Mesenchymal stem cell (in vitro differentiated cells and primary cell): ENCODE data around the gene TSPAN32.

Source experiments
- DNase-seq: peaks from one replicate; pipeline ENCODE4 v3.0.0-alpha.2; 2013
- H2AFZ ChIP-seq: one replicate; pipeline ENCODE4 v1.6.1; 2013; ENCODE audit warnings: low read depth, mild to moderate bottlenecking, control low read depth, inconsistent platforms, low read length, moderate library complexity
- H2AK5ac ChIP-seq: 2 replicates; pipeline ENCODE4 v1.6.1; 2013; ENCODE audit warnings: low read length, moderate library complexity, mild to moderate bottlenecking, inconsistent platforms; ENCODE audit not compliant: severe bottlenecking
- H2BK120ac ChIP-seq: one replicate; pipeline ENCODE4 v1.6.1; 2013; ENCODE audit warnings: low read depth, mild to moderate bottlenecking, inconsistent platforms, low read length, moderate library complexity
- H2BK12ac ChIP-seq, 2 experiments: one replicate each; pipeline ENCODE4 v1.6.1; 2013; ENCODE audit warnings: inconsistent platforms in 2 of 2, low read length in 2 of 2, mild to moderate bottlenecking in 2 of 2, moderate library complexity in 2 of 2, control low read depth in 1 of 2
- H2BK15ac ChIP-seq: one replicate; pipeline ENCODE4 v1.6.1; 2013; ENCODE audit warnings: mild to moderate bottlenecking, low read depth, inconsistent platforms; ENCODE audit not compliant: poor library complexity, severe bottlenecking
- H2BK5ac ChIP-seq: 2 replicates; pipeline ENCODE4 v1.6.1; 2013; ENCODE audit warnings: low read depth, mild to moderate bottlenecking, low read length, control low read depth, inconsistent platforms; ENCODE audit not compliant: poor library complexity, severe bottlenecking
- H3K14ac ChIP-seq, 2 experiments: one replicate each; pipeline ENCODE4 v1.6.1; 2013; ENCODE audit warnings: inconsistent platforms in 2 of 2, low read length in 2 of 2, control low read depth in 1 of 2, mild to moderate bottlenecking in 1 of 2, moderate library complexity in 1 of 2
- H3K18ac ChIP-seq, 2 experiments: one replicate each; pipeline ENCODE4 v1.6.1; 2013; ENCODE audit warnings: inconsistent platforms in 2 of 2, low read length in 2 of 2, control low read depth in 1 of 2, low read depth in 1 of 2, mild to moderate bottlenecking in 1 of 2
- H3K23ac ChIP-seq, 2 experiments: one replicate each; pipeline ENCODE4 v1.6.1; 2013; ENCODE audit warnings: inconsistent platforms in 2 of 2, low read length in 2 of 2, mild to moderate bottlenecking in 2 of 2, moderate library complexity in 2 of 2, control low read depth in 1 of 2
- H3K27ac ChIP-seq: 2 replicates; pipeline ENCODE4 v1.5.1; 2013; ENCODE audit warnings: mild to moderate bottlenecking, moderate library complexity, low read length, control low read depth, inconsistent platforms; ENCODE audit not compliant: poor library complexity, severe bottlenecking
- H3K27me3 ChIP-seq, 2 experiments: 2 replicates each; pipeline versions ENCODE4 v1.6.1 to v1.7.0; 2013; ENCODE audit warnings: low read length in 2 of 2, mild to moderate bottlenecking in 2 of 2, moderate library complexity in 2 of 2, control low read depth in 1 of 2, inconsistent platforms in 1 of 2; ENCODE audit not compliant: control insufficient read depth in 1 of 2, insufficient read depth in 1 of 2
- H3K36me3 ChIP-seq, 2 experiments: 2 replicates each; pipeline versions ENCODE4 v1.6.1 to v1.7.0; 2013; ENCODE audit warnings: low read length in 2 of 2, control low read depth in 1 of 2, inconsistent platforms in 1 of 2, low read depth in 1 of 2, mild to moderate bottlenecking in 1 of 2; ENCODE audit not compliant: insufficient read depth in 2 of 2, control insufficient read depth in 1 of 2
- H3K4ac ChIP-seq, 2 experiments: one replicate each; pipeline ENCODE4 v1.6.1; 2013; ENCODE audit warnings: inconsistent platforms in 2 of 2, low read length in 2 of 2, mild to moderate bottlenecking in 2 of 2, moderate library complexity in 2 of 2, control low read depth in 1 of 2, low read depth in 1 of 2
- H3K4me1 ChIP-seq: 2 replicates; pipeline ENCODE4 v1.6.1; 2013; ENCODE audit warnings: low read depth, low read length, control low read depth; ENCODE audit not compliant: control insufficient read depth, insufficient read depth
- H3K4me2 ChIP-seq: 2 replicates; pipeline ENCODE4 v1.6.1; 2013; ENCODE audit warnings: low read length, mild to moderate bottlenecking, inconsistent platforms; ENCODE audit not compliant: poor library complexity, severe bottlenecking
- H3K4me3 ChIP-seq, 2 experiments: 2 replicates each; pipeline versions ENCODE4 v1.5.1 to v1.7.0; 2013; ENCODE audit warnings: low read length in 2 of 2, mild to moderate bottlenecking in 2 of 2, control low read depth in 1 of 2, low read depth in 1 of 2; ENCODE audit not compliant: insufficient read depth in 1 of 2
- H3K79me1 ChIP-seq: replicated peaks from 2 replicates; pipeline ENCODE4 v1.6.1; 2013; ENCODE audit warnings: mild to moderate bottlenecking, control low read depth, low read length, inconsistent platforms; ENCODE audit not compliant: poor library complexity, severe bottlenecking
- H3K9ac ChIP-seq: 2 replicates; pipeline ENCODE4 v1.7.0; 2013; ENCODE audit warnings: mild to moderate bottlenecking, low read length, moderate library complexity
- H3K9me3 ChIP-seq: 2 replicates; pipeline ENCODE4 v1.7.0; 2013; ENCODE audit warnings: mild to moderate bottlenecking, low read length; ENCODE audit not compliant: control insufficient read depth
- H4K8ac ChIP-seq: one replicate; pipeline ENCODE4 v1.6.1; 2013; ENCODE audit warnings: inconsistent platforms, mild to moderate bottlenecking, low read length, moderate library complexity
- H4K91ac ChIP-seq: one replicate; pipeline ENCODE4 v1.6.1; 2013; ENCODE audit warnings: mild to moderate bottlenecking, low read length, inconsistent platforms
- WGBS: methylation state at CpG from one replicate; pipeline ENCODE4 v1.1.7; 2013; ENCODE audit warnings: mixed read lengths; 5-methylcytosine and 5-hydroxymethylcytosine counted together

The TSPAN32 gene

GRCh38 chr11:2267851-2268728, 33.7 kb upstream of the TSPAN32 start:
- H3K4me1 ChIP-seq, result peaks cover 11% of the 10 kb centered on the region
- no peak overlapping the region for H3K14ac ChIP-seq
- no peak overlapping the region for H3K18ac ChIP-seq
- peak overlapping the region in 1 of 2 experiments; percentile 46 for H3K23ac ChIP-seq
- no peaks in the 10 kb centered on the region for H3K79me1 ChIP-seq
- H3K4ac ChIP-seq, result no peak overlapping the region
- no peak overlapping the region for H3K27ac ChIP-seq
- H3K36me3 ChIP-seq, result peaks cover 0 to 7% of the 10 kb centered on the region in 2 experiments
- no peak overlapping the region for H2BK15ac ChIP-seq
- H2AFZ ChIP-seq, result no peak overlapping the region
- DNase-seq, result no peak
- H2BK12ac ChIP-seq, result no peak overlapping the region
- no peak overlapping the region for H3K4me3 ChIP-seq
- no peak overlapping the region for H2AK5ac ChIP-seq
- no peak overlapping the region for H2BK120ac ChIP-seq
- H3K9me3 ChIP-seq, result no peaks in the 10 kb centered on the region
- no peak overlapping the region for H2BK5ac ChIP-seq
- H4K91ac ChIP-seq, result no peak overlapping the region
- no peak overlapping the region for H4K8ac ChIP-seq
- H3K27me3 ChIP-seq, result peaks cover 59 to 84% of the 10 kb centered on the region in 2 experiments
- H3K4me2 ChIP-seq, result no peak overlapping the region
- WGBS, result 83% methylated on average over 21 of the region's 26 CpGs
- no peak overlapping the region for H3K9ac ChIP-seq

DNA sequence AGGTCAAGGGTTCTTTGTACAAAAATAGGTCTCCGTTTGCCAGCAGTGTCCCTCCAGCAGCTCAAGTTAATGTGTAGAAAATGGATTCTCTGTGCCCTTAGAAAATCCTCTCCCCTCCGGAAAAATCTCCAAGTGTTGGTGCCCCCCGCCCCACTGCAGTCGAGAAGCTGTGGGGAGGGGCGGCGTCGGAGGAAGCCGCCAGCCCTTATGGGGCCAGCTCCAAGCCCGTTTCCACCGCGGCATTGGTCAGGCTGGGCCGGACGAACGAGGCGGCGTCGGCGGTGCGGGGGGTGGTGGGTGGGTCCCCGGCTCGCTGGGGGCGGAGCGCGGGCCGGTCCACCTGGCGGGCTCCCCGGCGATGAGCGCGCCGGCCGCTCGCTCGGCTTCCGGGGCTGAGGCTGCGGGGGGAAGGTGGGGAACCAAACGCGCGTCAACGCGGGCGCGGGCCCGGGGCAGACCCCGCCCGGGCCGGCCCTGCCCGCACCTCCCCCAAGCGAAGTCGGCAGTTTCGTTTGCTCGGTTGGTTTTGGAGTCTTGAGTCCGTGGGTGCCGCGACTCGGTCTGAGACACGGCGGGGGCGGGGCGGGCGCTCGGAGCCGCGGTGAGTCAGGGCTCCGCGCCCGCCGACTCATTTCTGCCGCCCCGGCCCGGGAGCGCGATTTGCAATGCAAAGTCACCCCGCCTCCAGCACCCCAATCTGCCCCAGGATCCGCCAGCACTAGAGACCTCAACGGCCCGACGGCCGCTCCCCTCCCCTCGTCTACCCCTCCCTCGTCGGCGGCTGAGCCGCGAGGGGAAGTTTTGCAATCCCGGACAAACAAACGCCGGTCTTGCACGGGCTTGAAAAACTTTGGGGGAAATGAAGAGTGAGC, 32.8 kb upstream of the TSPAN32 start:
- H2AK5ac ChIP-seq, result no peak overlapping the region
- H3K9me3 ChIP-seq, result no peaks in the 10 kb centered on the region
- peak overlapping the region; percentile 32 to 47 for H3K4me3 ChIP-seq
- no peaks in the 10 kb centered on the region for H3K79me1 ChIP-seq
- no peak overlapping the region for H3K4ac ChIP-seq
- no peak overlapping the region for H3K9ac ChIP-seq
- H3K36me3 ChIP-seq, result peaks cover 0 to 7% of the 10 kb centered on the region in 2 experiments
- no peak overlapping the region for H2BK12ac ChIP-seq
- 3% methylated on average over 19 of the region's 89 CpGs for WGBS
- H3K27me3 ChIP-seq, result peaks cover 63 to 84% of the 10 kb centered on the region in 2 experiments
- no peak overlapping the region for H3K27ac ChIP-seq
- H3K4me2 ChIP-seq, result peak overlapping the region; percentile 73
- DNase-seq, result peak; percentile 18
- peaks cover 11% of the 10 kb centered on the region for H3K4me1 ChIP-seq
- no peak overlapping the region for H4K91ac ChIP-seq
- H2BK5ac ChIP-seq, result no peak overlapping the region
- H4K8ac ChIP-seq, result no peak overlapping the region
- H2BK15ac ChIP-seq, result no peak overlapping the region
- H2BK120ac ChIP-seq, result no peak overlapping the region
- no peak overlapping the region for H3K23ac ChIP-seq
- no peak overlapping the region for H3K14ac ChIP-seq
- H3K18ac ChIP-seq, result no peak overlapping the region
- no peak overlapping the region for H2AFZ ChIP-seq

DNA sequence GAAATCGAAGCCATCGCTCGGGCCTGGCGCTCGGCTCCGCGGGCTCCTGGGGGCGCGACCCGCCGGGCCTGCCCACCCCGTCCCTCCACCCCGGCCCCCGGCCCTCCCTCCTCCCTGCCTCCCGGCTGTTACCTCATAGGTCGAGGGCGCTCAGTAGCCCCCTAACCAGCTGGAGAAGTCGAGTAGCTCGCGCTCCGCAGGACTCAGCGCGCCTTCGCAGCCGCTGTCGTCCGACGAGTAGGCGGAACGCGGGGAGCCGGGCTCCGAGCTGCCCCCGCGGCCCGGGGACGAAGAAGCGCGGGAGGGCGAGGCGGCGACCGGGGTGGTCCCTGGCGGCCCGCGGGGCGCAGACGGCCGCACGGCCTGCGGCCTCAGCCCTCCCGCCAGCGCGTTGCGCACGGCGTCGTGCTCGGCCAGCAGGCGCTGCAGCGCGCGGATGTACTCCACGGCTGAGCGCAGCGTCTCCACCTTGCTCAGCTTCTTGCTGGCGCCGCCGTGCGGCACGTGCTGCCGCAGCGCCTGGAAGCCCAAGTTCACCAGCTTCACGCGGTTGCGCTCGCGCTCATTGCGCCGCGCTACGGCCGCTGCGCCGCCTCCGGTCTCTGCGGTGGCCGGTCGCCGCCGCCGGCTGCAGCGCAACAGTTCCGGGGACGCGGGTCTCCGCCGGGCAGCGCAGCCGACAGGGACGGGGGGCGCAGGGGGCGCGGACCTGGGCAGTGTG, 32.1 kb upstream of the TSPAN32 start:
- no peak overlapping the region for H2AFZ ChIP-seq
- no peak overlapping the region for H4K8ac ChIP-seq
- H3K18ac ChIP-seq, result no peak overlapping the region
- H3K9me3 ChIP-seq, result no peaks in the 10 kb centered on the region
- peak overlapping the region in 1 of 2 experiments; percentile 10 for H3K4me3 ChIP-seq
- H3K4me1 ChIP-seq, result peaks cover 11% of the 10 kb centered on the region
- no peak overlapping the region for H2BK12ac ChIP-seq
- peak; percentile 26 for DNase-seq
- H3K14ac ChIP-seq, result no peak overlapping the region
- H4K91ac ChIP-seq, result no peak overlapping the region
- no peak overlapping the region for H3K27ac ChIP-seq
- no peak overlapping the region for H2BK15ac ChIP-seq
- H3K4me2 ChIP-seq, result no peak overlapping the region
- WGBS, result 7% methylated on average over 69 of the region's 104 CpGs
- H3K4ac ChIP-seq, result no peak overlapping the region
- peak overlapping the region in 1 of 2 experiments; percentile 55 for H3K23ac ChIP-seq
- no peak overlapping the region for H2AK5ac ChIP-seq
- H2BK5ac ChIP-seq, result no peak overlapping the region
- no peaks in the 10 kb centered on the region for H3K79me1 ChIP-seq
- H2BK120ac ChIP-seq, result no peak overlapping the region
- H3K9ac ChIP-seq, result no peak overlapping the region
- H3K36me3 ChIP-seq, result peaks cover 0 to 7% of the 10 kb centered on the region in 2 experiments
- H3K27me3 ChIP-seq, result peaks cover 70 to 83% of the 10 kb centered on the region in 2 experiments
